NCI-H446 treated with DMSO at 0.1 percent for 48 hours (cell line): ENCODE measurements around the gene CACNA1C.

ENCODE experiments used
- DNase-seq: peaks from one replicate; lab custom pipeline; 2025; lab: John Stamatoyannopoulos, UW

CACNA1C gene

GRCh38 chr12:2588345-2588744, 535.6 kb downstream of the CACNA1C start:
- no peak for DNase-seq

DNA sequence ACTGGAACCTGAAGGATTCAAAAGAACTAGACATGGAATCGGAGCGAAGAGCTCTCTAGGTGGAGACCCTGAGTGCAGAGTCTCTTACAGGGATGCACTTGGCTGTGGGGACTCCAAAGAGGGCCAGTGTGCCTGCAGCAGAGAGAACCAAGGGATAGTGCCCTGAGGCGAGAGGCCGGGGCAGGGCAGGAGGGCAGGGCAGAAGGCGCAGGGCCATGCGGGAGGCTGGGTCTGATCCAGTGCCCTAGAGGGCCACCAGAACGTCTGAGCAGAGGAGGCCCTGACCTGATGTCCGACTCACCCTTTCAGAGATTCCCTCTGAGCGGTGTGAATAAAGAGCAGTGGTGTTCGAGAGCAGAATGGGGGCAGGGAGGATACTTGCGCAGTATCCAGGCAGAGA, 536.6 kb downstream of the CACNA1C start:
- no peak for DNase-seq

GRCh38 chr12:2593045-2593444, 540.3 kb downstream of the CACNA1C start:
- no peak for DNase-seq

- DNase-seq = no peak
Observed at GRCh38 chr12:2596441-2596840, 543.7 kb downstream of the CACNA1C start.

- DNase-seq = no peak
Observed at GRCh38 chr12:2605301-2605700, 552.5 kb downstream of the CACNA1C start.

GRCh38 chr12:2606186-2606910, 553.6 kb downstream of the CACNA1C start:
- no peak for DNase-seq

DNA sequence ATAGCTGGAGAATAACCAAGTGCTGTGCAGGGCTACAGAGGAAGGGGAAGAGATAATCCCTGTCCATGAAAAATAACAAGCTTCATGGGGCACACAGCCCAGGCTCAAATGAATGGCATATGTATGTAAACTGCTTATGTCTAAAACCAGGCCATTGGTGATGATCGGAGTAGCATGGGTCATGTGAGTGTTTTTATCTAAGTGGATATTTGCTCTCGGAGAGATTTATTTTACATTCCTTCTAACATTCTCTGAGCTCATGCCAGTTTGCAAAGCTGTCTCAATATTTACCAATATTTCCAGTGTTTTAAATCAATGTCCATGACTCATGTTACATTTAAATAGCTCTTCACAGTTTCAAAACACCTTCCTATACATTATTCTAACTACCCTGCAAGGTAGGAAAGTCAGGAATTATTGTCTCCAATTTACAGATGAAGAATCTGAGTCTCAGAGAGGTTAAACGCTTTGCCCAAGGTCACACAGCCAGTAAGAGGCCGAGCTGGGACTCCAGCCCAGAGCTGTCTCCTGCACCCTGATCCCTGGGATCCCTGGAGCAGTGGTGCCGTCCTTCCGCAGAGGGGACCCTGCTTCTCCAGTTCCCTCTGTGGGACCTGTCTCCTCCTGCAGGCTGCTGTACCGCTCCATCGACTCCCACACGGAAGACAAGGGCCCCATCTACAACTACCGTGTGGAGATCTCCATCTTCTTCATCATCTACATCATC, 555.3 kb downstream of the CACNA1C start:
- no peak for DNase-seq

- no peak for DNase-seq
Observed at GRCh38 chr12:2608608-2608945, 555.8 kb downstream of the CACNA1C start.

DNA sequence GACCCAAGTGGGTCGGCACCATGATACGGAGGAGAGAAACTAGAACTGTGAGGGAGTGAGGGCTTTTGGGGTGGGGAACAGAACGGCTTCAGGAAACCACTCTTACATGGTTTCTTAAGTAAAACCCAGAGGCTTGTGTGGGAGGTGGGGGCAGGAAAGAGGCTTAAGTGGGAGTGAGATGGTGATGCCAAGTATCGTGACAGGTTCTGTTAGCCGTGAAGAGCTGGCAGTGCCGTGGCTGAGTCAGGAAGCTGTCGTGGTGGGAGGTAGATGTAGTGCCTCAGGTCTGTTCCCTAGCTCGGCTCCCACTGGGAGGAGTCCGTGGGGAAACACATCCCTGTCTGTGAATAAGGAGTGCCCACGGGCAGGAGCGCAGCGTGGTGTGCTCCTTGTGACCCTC, 556.2 kb downstream of the CACNA1C start:
- DNase-seq = no peak

DNA sequence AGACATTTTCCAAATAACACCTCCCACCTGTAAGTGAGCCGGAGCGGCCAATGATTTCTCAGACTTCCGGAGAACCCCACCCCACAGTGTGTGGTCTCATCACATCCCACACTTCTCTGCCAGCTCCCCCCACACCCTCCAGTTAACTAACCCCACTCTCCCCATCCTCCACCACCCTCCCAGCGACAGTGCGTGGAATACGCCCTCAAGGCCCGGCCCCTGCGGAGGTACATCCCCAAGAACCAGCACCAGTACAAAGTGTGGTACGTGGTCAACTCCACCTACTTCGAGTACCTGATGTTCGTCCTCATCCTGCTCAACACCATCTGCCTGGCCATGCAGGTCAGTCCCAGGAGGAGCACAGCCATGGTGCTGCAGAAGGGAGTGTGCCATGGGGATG, 557.6 kb downstream of the CACNA1C start:
- no peak for DNase-seq

DNA sequence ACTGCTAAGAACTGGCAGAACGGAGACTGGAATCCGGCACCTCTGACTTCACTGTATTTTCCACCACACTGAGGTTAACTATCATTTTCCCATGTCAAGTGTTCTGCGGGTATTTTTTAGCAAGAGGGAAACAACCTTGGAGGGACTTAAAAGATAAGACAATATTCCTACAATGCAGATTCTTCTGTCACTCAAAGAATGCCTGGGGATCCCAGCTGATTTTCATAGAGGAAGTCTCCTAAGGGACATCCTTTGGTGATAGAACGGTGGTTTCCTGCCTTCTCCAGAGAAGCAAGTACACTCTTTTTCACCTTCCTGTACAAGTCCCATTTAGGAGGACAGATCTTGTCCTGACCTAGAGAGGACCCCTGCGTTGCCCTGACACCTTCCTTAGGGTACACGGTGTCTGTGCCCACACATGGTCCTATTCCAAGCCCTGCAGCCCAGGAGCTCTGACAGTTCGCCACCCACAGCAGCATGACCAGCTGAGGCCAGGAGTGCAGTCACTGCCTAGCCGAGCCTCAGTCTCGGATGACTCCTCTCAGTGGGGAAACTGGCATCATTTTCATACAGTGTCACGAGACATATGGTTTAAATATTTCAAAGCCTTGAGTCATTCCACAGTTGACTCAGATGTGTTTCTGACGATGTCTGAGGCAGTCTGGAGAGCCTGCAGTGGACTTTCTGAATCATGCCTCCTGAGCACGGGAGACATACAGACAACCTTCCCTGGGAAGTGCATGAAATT, 560.7 kb downstream of the CACNA1C start:
- DNase-seq = peak; percentile 26

DNA sequence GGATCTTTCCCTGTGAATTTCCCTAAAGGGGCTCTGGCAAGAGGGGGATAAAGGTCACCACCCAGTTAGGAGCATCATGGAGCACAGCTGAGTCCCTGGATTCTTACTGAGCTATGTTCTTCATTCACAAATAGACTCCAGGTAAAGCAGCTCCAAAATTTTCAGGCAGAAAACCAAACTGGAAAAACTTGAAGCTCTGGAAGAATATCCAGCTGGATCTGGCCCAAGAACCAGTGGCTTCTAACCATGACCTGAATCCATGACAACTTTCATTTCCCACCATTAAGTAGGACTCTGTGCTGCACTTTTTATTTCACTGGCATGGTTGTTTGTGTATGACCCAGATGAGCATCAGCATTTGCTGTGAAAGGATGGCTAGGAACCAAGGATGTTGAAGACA, 561.6 kb downstream of the CACNA1C start:
- no peak for DNase-seq

DNA sequence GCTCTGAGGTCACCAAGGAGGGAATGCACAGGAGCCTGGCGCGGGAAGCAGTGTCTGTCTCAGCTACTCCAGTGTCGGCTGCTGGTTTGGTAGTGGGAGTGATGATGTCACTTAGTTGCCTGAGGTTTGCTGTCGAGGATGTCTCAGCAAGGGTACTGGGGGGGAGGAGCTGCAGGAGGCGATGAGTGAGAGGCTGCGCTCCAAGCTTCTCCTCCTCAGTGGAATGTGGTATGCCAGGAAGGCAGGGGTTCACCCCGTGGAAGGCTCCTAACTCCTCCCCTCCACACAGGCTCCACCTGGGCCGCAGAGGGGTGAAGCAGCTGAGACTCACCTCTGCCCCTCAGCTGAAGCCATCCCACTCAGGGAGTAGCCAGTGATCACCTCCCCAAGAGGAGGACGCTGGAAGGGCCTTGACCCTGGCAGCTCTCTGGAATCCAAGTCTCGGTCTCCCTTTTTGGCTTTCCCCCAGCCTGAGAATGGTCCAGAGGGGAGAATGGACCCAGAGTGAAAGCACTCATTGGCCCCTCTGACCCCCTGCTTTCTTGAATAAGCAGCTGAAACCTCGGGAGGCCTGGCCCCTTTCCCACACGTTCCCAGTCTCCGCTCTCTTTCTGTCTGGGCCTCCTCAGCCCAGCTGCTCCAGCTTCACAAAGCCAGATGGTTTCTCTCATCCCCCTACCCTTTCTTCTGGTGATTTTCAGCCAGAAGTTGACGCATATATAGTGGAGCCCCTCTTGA, 563.0 kb downstream of the CACNA1C start:
- DNase-seq = no peak

- no peak for DNase-seq
Observed at GRCh38 chr12:2616763-2617162, 564.0 kb downstream of the CACNA1C start.

DNA sequence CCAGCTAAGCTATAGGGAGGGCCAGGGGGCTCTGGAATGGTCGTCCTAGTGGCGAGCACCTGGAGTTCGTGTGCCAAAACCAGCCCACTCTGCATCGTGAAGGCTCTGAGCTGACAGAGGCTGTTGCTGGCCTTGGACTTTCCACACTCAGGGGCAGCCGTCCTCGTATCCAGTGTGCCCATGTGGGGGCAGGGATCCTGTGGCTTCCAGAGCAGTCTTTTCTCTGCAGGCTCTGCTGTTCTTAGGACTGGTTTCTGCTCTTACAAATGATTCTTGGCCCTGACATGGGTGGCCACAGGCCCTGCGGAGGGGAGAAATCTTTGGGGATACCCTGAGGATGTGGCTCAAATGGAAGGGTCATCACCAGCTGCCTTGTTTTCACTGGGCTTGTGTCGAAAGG, 564.6 kb downstream of the CACNA1C start:
- DNase-seq = no peak

- no peak for DNase-seq
Observed at GRCh38 chr12:2618291-2618995, 565.7 kb downstream of the CACNA1C start.

DNA sequence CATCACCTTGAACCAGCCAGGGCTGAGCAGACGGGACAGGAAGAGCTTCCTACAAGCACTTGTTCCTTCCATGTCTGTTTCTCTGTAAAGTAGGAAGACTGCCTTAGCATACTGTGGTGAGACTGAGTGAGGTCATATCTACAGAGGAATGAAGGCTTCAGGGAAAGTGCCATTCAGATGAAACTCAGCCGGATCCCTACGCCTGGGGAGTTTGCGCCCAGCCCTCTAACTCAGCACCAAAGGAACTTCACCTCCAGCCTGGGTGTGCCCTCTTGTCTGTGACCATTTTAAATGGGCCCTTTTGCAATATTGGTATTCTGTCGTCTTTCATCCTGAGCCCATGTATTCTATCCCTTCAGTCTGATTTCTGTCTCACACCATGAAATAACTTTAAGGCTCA, 566.3 kb downstream of the CACNA1C start:
- DNase-seq = no peak

DNA sequence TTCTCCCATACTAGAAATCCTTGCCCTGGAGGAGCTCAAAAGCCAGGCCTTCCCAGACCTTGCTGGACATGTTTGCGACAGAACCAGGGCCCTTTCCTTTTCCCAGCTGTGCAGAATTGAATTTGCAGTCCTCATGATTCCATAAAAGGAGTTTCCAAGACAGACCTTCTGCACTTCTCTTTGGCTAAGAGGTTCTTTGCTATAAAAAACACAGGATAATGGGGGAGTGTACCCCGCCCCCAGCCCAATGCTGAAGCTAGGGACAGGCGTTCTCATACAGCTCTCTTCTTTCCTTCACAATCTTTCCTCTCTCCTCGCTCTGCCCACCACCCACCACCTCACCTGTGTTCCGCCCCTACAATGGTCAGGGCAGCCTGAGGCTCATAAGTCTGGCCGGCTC, 569.7 kb downstream of the CACNA1C start:
- DNase-seq = no peak

DNA sequence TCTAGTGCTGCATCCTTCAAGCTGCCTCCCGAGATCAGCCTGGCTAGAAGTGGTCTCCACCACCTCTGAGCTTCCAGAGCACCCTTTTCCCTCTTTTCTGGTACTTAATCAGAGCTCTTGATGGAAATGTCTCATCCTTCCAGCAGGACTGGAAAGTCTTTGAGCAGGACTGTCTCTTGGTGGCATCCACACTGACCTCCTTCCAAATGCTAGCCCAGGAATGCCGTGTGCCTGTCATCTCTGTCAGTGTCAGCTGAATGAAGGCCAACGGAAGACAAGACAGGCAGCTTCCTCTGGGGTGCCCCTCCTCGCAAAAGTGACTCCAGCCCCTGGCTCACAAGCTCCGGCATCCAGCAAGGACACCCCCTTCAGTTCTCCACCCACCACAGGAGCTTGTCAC, 570.7 kb downstream of the CACNA1C start:
- DNase-seq = no peak

DNA sequence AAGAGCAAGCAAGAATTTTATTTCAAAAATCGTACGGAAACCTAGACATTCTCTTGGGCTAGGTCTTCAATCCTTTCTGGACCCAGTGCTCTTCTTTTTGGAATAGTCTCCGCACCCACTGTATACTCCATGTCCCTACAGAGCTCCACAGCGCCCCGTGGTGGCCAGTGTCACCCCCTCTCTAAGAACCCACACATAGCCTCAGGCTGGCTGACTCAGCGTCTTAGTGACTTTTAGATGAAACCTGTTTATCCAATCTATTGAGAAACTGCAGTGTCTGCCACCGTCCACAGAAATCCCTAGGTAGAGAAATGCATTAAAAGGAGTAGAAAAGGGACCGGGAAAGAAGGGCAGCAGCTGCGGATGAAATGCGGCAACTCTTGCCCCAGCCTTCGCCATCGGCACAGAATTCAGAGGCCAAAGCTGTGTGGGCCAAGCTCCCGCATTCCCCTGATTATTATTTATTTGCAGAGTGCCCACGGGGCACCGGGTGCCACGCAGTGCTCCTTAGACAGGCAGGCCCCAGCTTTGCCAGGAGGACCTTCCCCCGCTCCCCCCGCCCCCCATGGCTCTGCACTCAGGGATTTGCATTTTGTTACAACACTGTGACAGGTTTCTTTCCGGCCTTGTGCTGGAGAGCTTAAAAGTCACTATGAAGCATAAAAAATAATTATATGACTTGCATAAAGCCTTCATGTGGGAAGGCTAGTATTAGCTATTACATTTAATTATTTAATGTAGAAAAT, 571.9 kb downstream of the CACNA1C start:
- no peak for DNase-seq

GRCh38 chr12:2625289-2625612, 572.5 kb downstream of the CACNA1C start:
- DNase-seq = no peak
